GM19452 (cell line): ENCODE data around the gene CNOT4.
"Not testable (repeated sequence)": the region's sequence is repeated elsewhere in the genome, so short reads cannot be mapped to it uniquely, and the experiment has no call there.

Experiments used
- ATAC-seq: cut with Tn5 transposase; IDR thresholded peaks from one replicate; pipeline ENCODE4 v1.9.1; 2021; ENCODE audit not compliant: unreplicated experiment

Gene CNOT4

GRCh38 chr7:135368416-135369186 is 141.3 kb downstream of the CNOT4 start:
- no peak for ATAC-seq

DNA sequence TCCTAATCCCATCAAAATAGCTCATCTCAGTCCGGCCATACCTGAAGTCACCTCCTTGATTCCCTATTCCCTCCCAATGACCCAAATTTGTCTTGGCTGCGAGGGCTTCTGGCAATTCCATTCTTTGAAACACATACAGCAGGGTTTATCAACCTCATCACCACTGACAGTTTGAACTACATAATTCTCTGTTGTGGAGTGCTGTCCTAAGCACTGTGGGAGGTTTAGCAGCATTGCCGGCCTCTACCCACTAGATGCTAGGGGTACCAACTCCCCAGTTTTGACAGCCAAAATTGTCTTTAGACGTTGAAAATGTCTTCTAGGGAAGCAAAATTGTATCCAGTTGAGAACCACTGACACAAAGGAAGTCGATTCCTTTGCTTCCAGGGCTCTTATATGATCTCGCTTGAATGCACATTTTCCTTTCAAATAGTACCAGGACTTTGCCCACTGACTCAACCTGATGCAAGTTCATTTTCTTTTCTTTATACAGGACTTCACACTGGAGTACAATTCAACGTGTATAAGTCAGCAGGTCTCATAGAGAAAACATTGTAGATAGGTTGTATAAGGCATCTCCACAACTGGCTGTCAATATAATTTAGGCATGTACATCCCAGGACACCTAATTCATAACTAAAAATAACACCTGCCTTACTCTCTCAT is 142.9 kb downstream of the CNOT4 start:
- ATAC-seq = no peak

- ATAC-seq = no peak
Measured at GRCh38 chr7:135365721-135366120, 144.2 kb downstream of the CNOT4 start.

DNA sequence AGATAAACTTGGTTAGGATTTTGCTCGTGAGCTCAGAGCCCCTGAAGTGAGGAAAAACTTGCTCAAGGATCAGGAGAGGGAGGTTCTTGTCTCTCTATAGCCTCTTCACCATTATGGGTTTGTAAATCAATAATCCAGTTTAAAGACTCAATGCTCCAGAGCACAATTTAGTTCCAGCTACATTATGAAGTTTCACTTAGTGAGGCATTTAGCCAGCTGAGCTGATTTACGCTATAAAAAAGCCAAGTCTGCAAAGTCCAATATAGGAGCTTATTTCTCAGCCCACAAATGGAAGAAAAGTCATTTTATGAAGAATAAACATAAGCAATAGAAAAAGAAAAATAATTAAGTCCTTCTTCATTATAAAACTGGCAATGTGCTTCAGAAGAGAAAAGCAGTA is 145.7 kb downstream of the CNOT4 start:
- ATAC-seq = no peak

DNA sequence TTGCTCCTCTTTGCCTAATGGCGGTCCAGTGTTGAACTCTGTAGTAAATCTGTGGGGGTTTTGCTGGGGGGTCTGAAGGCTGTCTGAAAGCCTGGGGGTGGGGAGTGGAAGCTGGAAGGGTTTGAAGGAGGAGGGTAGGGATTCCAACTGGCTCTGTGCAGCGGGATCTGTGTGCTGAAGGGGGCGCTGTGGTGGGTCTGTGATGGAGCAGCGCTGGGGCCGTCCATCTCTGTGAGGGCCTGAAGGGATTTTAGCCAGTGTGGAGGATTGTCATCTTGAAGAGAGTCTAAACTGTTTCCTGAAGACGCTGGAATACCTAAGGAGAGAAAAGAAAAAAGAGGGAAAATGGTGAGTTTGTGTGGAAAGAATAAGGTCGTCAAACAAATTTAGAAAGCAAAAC is 147.0 kb downstream of the CNOT4 start:
- ATAC-seq = no peak

- no peak for ATAC-seq
Measured at GRCh38 chr7:135361788-135362187, 148.1 kb downstream of the CNOT4 start.

DNA sequence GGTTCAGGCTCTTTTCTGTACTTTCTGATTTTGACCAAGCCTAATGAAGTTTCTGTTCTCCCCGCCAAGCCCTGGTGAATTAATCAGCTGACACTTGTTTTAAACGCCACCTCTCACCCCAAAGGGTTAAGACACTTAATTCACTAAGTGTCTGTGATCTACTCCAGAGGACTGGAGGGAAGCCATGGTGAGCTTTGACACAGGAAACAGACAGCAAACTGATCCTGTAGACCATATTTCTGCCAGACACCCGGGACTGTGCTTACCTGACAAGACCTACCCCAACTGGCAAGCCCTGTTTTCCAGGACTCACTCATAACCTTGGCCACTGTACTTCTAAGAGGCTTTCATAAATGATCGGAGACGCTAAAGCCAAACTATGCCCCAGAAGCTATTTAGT is 150.3 kb downstream of the CNOT4 start:
- ATAC-seq = no peak

DNA sequence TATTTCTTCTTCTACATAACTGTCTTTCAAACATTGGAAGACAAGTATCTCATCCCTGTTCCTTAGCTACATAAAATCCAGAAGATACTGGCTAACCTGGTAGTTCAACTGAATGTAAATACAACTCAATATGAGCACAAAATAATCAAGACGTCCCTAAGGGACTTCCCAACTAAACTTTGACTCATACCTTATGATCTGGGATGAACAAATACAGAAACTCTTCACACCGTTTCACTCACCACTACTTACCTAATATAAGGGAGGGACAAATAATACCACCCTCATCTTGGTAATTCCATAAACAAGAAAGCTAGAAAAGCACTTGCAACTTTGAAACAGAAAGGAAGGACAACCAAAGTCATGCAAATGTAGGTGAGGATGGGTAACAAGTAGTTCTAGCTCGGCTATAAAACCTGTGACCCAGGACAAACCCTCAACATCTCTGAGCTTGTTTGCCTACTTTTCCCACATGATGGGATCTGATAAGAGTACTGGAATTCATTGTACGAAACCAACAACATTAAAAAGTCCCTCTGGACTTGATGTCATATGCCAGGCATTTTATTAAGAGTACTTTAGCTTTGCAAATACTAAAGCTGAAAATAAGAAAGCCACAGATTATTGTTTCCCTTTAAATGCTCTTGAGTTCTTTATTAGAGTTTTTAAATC is 154.4 kb downstream of the CNOT4 start:
- ATAC-seq = no peak

DNA sequence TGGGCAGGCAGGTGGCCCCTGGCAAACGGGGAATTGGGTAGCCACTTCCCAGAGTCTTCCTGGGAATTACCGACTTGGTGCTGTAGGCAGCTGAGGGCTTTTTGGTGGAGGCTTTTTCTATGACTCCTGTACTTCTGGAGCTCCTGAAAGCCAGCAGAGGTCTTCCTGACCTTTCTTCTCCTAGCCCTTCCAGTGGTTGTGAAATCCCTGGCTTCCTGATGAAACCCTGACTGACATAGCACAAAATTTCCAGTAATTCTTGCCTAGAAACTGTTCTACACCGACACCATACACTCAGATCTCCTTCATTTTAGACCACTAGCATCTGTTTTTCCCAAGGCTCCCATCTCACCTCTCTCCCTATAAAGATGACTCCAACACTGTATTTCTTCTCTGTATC is 156.1 kb downstream of the CNOT4 start:
- no peak for ATAC-seq

GRCh38 chr7:135352285-135352684 is 157.6 kb downstream of the CNOT4 start:
- no peak for ATAC-seq

- ATAC-seq = not testable (repeated sequence)
Measured at GRCh38 chr7:135351070-135351469, 158.8 kb downstream of the CNOT4 start.

DNA sequence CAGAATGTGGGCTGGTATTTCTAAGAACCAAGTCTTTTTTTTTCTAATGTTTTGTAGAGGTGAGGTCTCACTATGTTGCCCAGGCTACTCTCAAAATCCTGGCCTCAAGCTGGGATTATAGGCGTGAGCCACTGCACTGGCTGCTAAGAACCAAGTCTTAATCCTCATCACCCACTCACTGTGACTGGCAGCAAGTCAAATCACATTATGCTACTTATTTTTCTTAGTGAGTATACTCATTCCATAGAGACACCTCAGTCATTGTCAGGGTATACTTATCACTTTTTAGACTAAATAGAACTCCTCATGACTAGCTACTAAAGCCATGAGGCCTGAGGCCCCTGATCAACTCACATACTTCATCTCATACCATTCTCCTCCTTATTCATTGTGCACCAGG is 160.2 kb downstream of the CNOT4 start:
- no peak for ATAC-seq

DNA sequence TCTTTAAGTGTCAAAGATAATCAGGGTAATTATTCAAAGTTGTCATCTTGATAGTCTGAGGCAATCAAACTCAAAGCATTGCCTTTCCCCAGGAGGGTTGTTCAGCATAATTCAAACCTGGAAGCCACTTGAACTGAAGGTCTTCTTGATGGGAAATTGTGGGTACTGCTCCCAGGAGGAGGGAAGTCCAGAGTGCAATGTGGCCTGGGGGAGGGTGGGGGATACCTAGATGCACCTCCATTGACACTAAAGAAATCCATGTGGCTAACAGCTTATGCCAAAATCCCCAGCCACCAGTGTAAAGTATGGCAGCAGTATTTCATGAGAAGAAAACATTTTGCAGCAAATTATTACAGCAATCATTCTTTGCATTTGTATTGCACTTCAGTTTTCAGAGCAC is 161.4 kb downstream of the CNOT4 start:
- no peak for ATAC-seq

DNA sequence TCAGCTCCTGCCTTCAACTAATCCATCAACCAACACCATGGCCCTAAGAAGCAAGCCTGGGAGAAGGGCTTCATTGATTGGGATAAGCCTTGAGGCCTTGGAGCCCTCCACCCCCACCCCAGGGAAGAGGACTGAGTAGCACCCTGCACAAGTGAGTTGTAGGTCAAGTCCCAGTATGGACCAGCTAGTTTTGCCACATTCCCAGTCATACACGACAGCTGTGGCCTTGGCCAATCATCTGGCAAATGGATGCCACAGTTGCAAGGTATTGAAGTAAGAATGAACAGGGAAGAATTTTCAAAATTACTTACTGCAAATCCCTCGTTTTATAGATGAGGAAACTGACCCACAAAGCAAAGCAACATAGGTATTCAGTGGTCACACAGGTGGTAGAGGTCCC is 166.5 kb downstream of the CNOT4 start:
- no peak for ATAC-seq

- ATAC-seq = no peak
Measured at GRCh38 chr7:135342887-135343286, 167.0 kb downstream of the CNOT4 start.

DNA sequence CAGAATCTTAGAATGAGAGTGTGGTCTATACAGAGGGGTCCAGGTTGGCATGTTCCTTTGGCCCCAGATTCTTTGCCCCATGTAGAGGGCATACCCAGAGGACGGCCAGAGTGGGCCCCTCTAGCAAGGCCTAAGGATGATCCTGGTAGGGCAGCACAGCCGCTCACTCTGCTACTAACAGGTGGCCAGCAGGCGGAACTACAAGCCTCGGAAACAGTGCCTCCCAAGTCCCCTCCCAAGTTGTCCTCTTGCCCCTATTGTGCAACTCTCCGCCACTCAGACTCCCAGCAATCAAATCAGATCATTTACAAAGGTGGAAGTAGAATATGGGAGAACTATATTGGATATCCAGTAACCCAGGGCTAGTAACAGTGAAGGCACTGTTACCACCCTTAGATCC is 168.9 kb downstream of the CNOT4 start:
- no peak for ATAC-seq

- ATAC-seq = no peak
Measured at GRCh38 chr7:135337977-135338550, 171.8 kb downstream of the CNOT4 start.

GRCh38 chr7:135337506-135337905 is 172.4 kb downstream of the CNOT4 start:
- no peak for ATAC-seq

DNA sequence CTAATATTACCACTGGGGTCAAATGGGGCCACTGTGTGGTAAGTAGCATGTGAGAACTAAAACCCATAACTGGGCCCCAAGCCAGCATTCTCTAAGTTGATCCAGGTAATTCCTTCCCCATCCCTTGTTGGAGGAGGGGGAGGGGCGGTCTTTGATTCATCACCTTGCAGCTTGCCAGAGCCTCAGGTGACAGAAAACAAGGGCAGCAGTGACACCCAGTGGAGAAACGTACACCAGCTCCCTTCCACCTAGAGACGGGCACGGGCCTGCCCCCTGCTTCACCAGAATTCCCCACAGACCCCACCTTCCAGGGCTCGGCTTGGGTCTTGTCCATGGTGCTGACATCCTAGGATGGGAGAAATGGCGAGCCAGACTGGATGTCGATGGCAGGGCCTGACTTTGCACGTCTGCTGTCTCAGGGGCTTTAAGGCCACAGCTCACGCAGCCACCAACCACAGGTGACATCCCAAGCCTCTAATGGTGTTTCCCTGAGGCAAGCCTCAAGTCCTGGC is 174.2 kb downstream of the CNOT4 start:
- no peak for ATAC-seq

GRCh38 chr7:135334830-135335543 is 174.9 kb downstream of the CNOT4 start:
- no peak for ATAC-seq

GRCh38 chr7:135333946-135334345 is 176.0 kb downstream of the CNOT4 start:
- ATAC-seq = no peak
